Testis (tissue), 3 donors: ENCODE results near the gene NAP1L5. TPM values are rescaled to one million over a fixed set of nuclear protein-coding genes. Genes with fewer than 3 reads are reported as not detected.

Source experiments
- DNase-seq: peaks from one replicate; pipeline ENCODE4 v3.0.0-alpha.2; 2019
- H3K27ac ChIP-seq, 2 donors: fragments of 200-600 bp; sonication (generic); one replicate each; pipeline ENCODE4 v1.5.1; 2019
- H3K27me3 ChIP-seq: fragments of 200-600 bp; sonication (generic); one replicate; pipeline ENCODE4 v1.5.1; 2019
- H3K36me3 ChIP-seq: fragments of 200-600 bp; sonication (generic); one replicate; pipeline ENCODE4 v1.5.1; 2017; ENCODE audit warnings: low read depth; ENCODE audit errors: missing control alignments
- H3K4me1 ChIP-seq: fragments of 200-600 bp; sonication (generic); one replicate; pipeline ENCODE4 v1.5.1; 2019
- H3K4me3 ChIP-seq, 2 donors: fragments of 200-600 bp; sonication (generic); one replicate each; pipeline ENCODE4 v1.5.1; 2017 to 2019
- H3K9me3 ChIP-seq: fragments of 200-600 bp; sonication (generic); one replicate; pipeline ENCODE4 v1.5.1; 2017
- CTCF ChIP-seq, 3 experiments: fragments of 450-650 bp in 2 of 3; fragments of 200-600 bp in 1 of 3; sonication (generic) in 1 of 3; IDR thresholded peaks; one replicate each; pipeline ENCODE4 v1.5.1; 2016 to 2019; ENCODE audit warnings: antibody characterized with exemption in 3 of 3, mild to moderate bottlenecking in 2 of 3, moderate library complexity in 1 of 3
- POLR2A ChIP-seq: fragments of 450-650 bp; IDR thresholded peaks from one replicate; pipeline ENCODE4 v1.6.1; 2017; ENCODE audit warnings: antibody characterized with exemption, mild to moderate bottlenecking, moderate library complexity
- WGBS, 2 donors: methylation state at CpG; one replicate each; pipeline ENCODE4 v1.1.5; 2018; 5-methylcytosine and 5-hydroxymethylcytosine counted together
- intact Hi-C: fragments of 100-400 bp; cut with DNase I; formaldehyde crosslinking; loops from one replicate; pipeline ENCODE4 v1.15.1; 2023; ENCODE audit warnings: low total_unique reads
- polyA plus RNA-seq: library from polyadenylated mRNA; stranded (reverse); fragments of 350-450 nt; fragmentation: Illumina TruSeq; extraction: RNeasy Lipid Tissue Mini Kit (QIAGEN cat#74804); gene quantifications from one replicate; pipeline ENCODE4 v1.2.3, GENCODE V29; 2014; ENCODE audit warnings: low read depth, low replicate concordance; ENCODE audit not compliant: insufficient read depth
- total RNA-seq, 2 donors: library from RNA; depleted of rRNA; stranded (reverse); fragments of >200 nt; gene quantifications; one replicate each; pipeline ENCODE4 v1.2.3, GENCODE V29; 2016

Gene NAP1L5
- total and polyA plus RNA-seq, 3 donors from 2014 or later = 13.9 to 16.1 (median 15.4) TPM

- peak; percentile 71 for DNase-seq
- TF ChIP-seq POLR2A (no peak), CTCF (IDR thresholded peaks at IDR 0.05) (peak; percentile 60 to 67 (median 67))
- intact Hi-C loops = no loop called here
- no peaks in the 10 kb centered on the region for H3K27me3 ChIP-seq
- H3K36me3 ChIP-seq = no peaks in the 10 kb centered on the region
- no peak overlapping the region for H3K27ac ChIP-seq
- H3K4me1 ChIP-seq = no peaks in the 10 kb centered on the region
- WGBS, 2 donors = 42 to 52% methylated on average over 4 of the region's 4 CpGs
- H3K9me3 ChIP-seq = no peaks in the 10 kb centered on the region
- no peak overlapping the region for H3K4me3 ChIP-seq
These were observed 38.4 kb downstream of the NAP1L5 start for GRCh38 chr4:88659055-88659889.

- 86% methylated on average over 3 of the region's 3 CpGs for WGBS, 2 donors
These were observed 42.4 kb downstream of the NAP1L5 start for GRCh38 chr4:88655226-88655625.

GRCh38 chr4:88653371-88653946 lies 44.2 kb downstream of the NAP1L5 start:
- intact Hi-C loops = no loop called here
- H3K27ac ChIP-seq = no peak overlapping the region
- H3K9me3 ChIP-seq = no peaks in the 10 kb centered on the region
- 89 to 91% methylated on average over 4 of the region's 4 CpGs for WGBS, 2 donors
- TF ChIP-seq POLR2A = no peak
- no peak for TF ChIP-seq CTCF (IDR thresholded peaks at IDR 0.05)
- H3K4me3 ChIP-seq = no peak overlapping the region
- DNase-seq = no peak
- no peaks in the 10 kb centered on the region for H3K4me1 ChIP-seq
- H3K36me3 ChIP-seq = no peaks in the 10 kb centered on the region
- H3K27me3 ChIP-seq = no peaks in the 10 kb centered on the region

More at GRCh38 chr4:88655226-88655625, 42.4 kb downstream of the NAP1L5 start:
- H3K36me3 ChIP-seq = no peaks in the 10 kb centered on the region
- DNase-seq = no peak
- H3K27ac ChIP-seq = no peak overlapping the region
- H3K4me1 ChIP-seq = no peaks in the 10 kb centered on the region
- no peak for TF ChIP-seq POLR2A
- no peak for TF ChIP-seq CTCF (IDR thresholded peaks at IDR 0.05)
- no peaks in the 10 kb centered on the region for H3K9me3 ChIP-seq
- H3K27me3 ChIP-seq = no peaks in the 10 kb centered on the region
- intact Hi-C loops = no loop called here
- no peak overlapping the region for H3K4me3 ChIP-seq

- TF ChIP-seq POLR2A (no peak), CTCF (IDR thresholded peaks at IDR 0.05) (no peak)
- 80% methylated on average over 3 of the region's 3 CpGs for WGBS, 2 donors
- intact Hi-C loops = no loop called here
These were observed 47.9 kb downstream of the NAP1L5 start for GRCh38 chr4:88649716-88650115.

More at GRCh38 chr4:88649716-88650115, 47.9 kb downstream of the NAP1L5 start:
- H3K4me1 ChIP-seq = no peaks in the 10 kb centered on the region
- DNase-seq = no peak
- no peak overlapping the region for H3K4me3 ChIP-seq
- no peaks in the 10 kb centered on the region for H3K27me3 ChIP-seq
- no peaks in the 10 kb centered on the region for H3K9me3 ChIP-seq
- H3K36me3 ChIP-seq = no peaks in the 10 kb centered on the region
- H3K27ac ChIP-seq = no peak overlapping the region
